Fibroblast of lung (primary cell): ENCODE data around the gene PDE4B.

Source experiments
- EZH2 ChIP-seq: IDR thresholded peaks from 2 replicates; pipeline ENCODE4 v1.5.1; 2012; ENCODE audit warnings: low read length, control low read depth, mild to moderate bottlenecking; ENCODE audit errors: missing control alignments
- TF ChIP-seq, protein P1 (sequence below), 2 donors: IDR thresholded peaks in 1 of 2; conservative IDR thresholded peaks in 1 of 2; 1 replicate in 1 of 2; 2 replicates in 1 of 2; pipeline ENCODE4 v1.5.1; 2011 to 2012; ENCODE audit warnings: low read length in 2 of 2, control low read depth in 1 of 2, inconsistent platforms in 1 of 2, low read depth in 1 of 2, mild to moderate bottlenecking in 1 of 2

DNA sequence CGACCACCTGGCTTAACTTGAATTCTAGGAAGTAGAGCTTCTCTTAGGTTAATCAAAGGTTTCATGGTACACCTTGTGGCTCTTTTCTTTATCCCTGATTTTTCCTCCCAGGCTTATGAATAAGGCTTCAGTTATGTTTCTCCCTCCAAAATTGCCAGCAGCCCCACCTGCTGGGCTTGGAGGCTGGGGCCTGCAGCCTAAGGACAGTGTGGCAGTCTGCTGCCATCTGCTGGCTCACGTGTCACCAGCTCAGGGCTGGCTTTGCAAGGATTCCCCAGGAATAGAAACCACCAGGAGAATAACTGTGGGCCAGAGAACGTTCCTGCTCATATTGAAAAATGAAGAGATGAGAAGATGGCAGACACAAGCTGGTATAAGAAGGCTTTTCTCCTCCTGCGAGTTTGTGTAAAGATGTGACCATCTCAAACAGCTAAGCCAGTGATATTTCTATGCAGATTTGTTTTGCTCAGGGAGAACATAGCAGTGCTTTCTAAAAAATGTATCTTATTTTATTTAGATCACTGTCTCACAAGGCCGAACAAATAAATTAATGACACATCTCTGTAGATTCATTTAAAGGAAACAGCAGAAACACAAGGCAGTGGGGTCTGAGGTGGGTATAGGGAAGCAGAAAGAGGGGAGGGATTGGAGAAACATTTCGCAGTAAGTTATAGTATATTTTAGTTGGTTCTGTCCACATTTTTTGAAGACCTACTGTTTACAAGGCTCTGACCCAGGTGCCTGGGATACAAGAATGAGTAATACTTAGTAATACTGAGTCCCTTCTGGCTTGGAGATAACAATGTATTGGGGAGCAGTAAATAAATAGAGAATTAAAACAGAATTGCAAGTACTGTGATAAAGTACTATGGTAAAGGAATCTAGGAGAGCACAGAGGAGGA, 450.2 kb downstream of the PDE4B start:
- TF ChIP-seq, protein P1, sequence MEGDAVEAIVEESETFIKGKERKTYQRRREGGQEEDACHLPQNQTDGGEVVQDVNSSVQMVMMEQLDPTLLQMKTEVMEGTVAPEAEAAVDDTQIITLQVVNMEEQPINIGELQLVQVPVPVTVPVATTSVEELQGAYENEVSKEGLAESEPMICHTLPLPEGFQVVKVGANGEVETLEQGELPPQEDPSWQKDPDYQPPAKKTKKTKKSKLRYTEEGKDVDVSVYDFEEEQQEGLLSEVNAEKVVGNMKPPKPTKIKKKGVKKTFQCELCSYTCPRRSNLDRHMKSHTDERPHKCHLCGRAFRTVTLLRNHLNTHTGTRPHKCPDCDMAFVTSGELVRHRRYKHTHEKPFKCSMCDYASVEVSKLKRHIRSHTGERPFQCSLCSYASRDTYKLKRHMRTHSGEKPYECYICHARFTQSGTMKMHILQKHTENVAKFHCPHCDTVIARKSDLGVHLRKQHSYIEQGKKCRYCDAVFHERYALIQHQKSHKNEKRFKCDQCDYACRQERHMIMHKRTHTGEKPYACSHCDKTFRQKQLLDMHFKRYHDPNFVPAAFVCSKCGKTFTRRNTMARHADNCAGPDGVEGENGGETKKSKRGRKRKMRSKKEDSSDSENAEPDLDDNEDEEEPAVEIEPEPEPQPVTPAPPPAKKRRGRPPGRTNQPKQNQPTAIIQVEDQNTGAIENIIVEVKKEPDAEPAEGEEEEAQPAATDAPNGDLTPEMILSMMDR (conservative IDR thresholded peaks at IDR 0.05 in 1 of 2, IDR thresholded peaks at IDR 0.05 in 1 of 2; ENCODE audit: low read depth in 1 of 2, low read length in 2 of 2) = peak; percentile 100
- no peak for TF ChIP-seq EZH2
